A549 (cell line): ENCODE data around the gene GAPDHS.

Experiments used
- BHLHE40 ChIP-seq: IDR thresholded peaks from 2 replicates; pipeline ENCODE4 v1.6.1; 2012; ENCODE audit warnings: low read depth, low read length, inconsistent platforms
- CBX2 ChIP-seq: fragments of 200-600 bp; sonication (generic); IDR thresholded peaks from 2 replicates; pipeline ENCODE4 v1.6.1; 2016; ENCODE audit warnings: low read depth, mild to moderate bottlenecking, borderline replicate concordance
- CHD2 ChIP-seq: fragments of 150-350 bp; IDR thresholded peaks from 2 replicates; pipeline ENCODE4 v1.6.1; 2014; ENCODE audit warnings: low read length; ENCODE audit not compliant: partially characterized antibody
- MAZ ChIP-seq: fragments of 150-350 bp; IDR thresholded peaks from 2 replicates; pipeline ENCODE4 v1.6.1; 2014; ENCODE audit warnings: antibody characterized with exemption, low read depth, low read length, borderline replicate concordance
- NR3C1 ChIP-seq: fragments of >200 bp; sonication (Bioruptor Twin); formaldehyde crosslinking; IDR thresholded peaks from 3 replicates; pipeline ENCODE4 v1.6.1; 2017
- SMC3 ChIP-seq: fragments of >200 bp; sonication (Bioruptor Twin); formaldehyde crosslinking; IDR thresholded peaks from 3 replicates; pipeline ENCODE4 v1.6.1; 2018; ENCODE audit warnings: inconsistent platforms
- TF ChIP-seq, protein P1 (sequence below): fragments of >200 bp; sonication (Bioruptor Twin); formaldehyde crosslinking; IDR thresholded peaks from 3 replicates; pipeline ENCODE4 v1.5.1; 2016
- TF ChIP-seq, protein P2 (sequence below): fragments of 200-600 bp; sonication (generic); IDR thresholded peaks from 2 replicates; pipeline ENCODE4 v1.6.1; 2016; ENCODE audit warnings: antibody characterized with exemption, mild to moderate bottlenecking, moderate library complexity
- TF ChIP-seq, protein P3 (sequence below): IDR thresholded peaks from 2 replicates; pipeline ENCODE4 v1.6.1; 2012

DNA sequence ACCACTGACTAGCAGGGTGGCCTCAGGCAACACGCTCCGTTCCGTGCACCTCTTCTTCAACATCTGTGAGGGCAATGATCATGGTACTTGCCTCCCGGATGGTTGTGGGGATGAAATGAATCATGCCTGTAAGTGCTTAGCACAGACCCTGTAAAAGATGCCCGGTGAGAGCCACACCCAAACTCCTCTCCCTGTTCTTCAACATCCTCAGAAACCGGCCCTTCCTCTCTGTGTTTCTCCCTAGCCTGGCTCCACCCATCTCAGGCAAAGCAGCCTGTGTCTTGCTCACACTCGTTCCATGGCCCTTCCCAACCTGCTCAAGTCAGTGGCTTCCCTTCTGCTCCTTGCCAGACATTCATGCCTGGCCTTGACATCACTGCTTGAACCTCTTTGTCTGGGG is 14.0 kb upstream of the GAPDHS start:
- TF ChIP-seq BHLHE40 (no peak), NR3C1 (no peak), CBX2 (no peak), CHD2 (no peak), SMC3 (no peak), MAZ (no peak)
- TF ChIP-seq, protein P1, sequence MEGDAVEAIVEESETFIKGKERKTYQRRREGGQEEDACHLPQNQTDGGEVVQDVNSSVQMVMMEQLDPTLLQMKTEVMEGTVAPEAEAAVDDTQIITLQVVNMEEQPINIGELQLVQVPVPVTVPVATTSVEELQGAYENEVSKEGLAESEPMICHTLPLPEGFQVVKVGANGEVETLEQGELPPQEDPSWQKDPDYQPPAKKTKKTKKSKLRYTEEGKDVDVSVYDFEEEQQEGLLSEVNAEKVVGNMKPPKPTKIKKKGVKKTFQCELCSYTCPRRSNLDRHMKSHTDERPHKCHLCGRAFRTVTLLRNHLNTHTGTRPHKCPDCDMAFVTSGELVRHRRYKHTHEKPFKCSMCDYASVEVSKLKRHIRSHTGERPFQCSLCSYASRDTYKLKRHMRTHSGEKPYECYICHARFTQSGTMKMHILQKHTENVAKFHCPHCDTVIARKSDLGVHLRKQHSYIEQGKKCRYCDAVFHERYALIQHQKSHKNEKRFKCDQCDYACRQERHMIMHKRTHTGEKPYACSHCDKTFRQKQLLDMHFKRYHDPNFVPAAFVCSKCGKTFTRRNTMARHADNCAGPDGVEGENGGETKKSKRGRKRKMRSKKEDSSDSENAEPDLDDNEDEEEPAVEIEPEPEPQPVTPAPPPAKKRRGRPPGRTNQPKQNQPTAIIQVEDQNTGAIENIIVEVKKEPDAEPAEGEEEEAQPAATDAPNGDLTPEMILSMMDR, result no peak
- TF ChIP-seq, protein P2, sequence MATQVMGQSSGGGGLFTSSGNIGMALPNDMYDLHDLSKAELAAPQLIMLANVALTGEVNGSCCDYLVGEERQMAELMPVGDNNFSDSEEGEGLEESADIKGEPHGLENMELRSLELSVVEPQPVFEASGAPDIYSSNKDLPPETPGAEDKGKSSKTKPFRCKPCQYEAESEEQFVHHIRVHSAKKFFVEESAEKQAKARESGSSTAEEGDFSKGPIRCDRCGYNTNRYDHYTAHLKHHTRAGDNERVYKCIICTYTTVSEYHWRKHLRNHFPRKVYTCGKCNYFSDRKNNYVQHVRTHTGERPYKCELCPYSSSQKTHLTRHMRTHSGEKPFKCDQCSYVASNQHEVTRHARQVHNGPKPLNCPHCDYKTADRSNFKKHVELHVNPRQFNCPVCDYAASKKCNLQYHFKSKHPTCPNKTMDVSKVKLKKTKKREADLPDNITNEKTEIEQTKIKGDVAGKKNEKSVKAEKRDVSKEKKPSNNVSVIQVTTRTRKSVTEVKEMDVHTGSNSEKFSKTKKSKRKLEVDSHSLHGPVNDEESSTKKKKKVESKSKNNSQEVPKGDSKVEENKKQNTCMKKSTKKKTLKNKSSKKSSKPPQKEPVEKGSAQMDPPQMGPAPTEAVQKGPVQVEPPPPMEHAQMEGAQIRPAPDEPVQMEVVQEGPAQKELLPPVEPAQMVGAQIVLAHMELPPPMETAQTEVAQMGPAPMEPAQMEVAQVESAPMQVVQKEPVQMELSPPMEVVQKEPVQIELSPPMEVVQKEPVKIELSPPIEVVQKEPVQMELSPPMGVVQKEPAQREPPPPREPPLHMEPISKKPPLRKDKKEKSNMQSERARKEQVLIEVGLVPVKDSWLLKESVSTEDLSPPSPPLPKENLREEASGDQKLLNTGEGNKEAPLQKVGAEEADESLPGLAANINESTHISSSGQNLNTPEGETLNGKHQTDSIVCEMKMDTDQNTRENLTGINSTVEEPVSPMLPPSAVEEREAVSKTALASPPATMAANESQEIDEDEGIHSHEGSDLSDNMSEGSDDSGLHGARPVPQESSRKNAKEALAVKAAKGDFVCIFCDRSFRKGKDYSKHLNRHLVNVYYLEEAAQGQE, result no peak
- TF ChIP-seq, protein P3, sequence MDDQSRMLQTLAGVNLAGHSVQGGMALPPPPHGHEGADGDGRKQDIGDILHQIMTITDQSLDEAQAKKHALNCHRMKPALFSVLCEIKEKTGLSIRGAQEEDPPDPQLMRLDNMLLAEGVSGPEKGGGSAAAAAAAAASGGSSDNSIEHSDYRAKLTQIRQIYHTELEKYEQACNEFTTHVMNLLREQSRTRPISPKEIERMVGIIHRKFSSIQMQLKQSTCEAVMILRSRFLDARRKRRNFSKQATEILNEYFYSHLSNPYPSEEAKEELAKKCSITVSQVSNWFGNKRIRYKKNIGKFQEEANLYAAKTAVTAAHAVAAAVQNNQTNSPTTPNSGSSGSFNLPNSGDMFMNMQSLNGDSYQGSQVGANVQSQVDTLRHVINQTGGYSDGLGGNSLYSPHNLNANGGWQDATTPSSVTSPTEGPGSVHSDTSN, result no peak
